ENCODE results near the gene STK25. TPM values are rescaled to one million over a fixed set of nuclear protein-coding genes. Genes with fewer than 3 reads are reported as not detected.
"Not testable (repeated sequence)": the region's sequence is repeated elsewhere in the genome, so short reads cannot be mapped to it uniquely, and the experiment has no call there.

Gene STK25
- polyA plus RNA-seq, 3 donors from 2014 or later: 104 to 146 (median 105) TPM

DNA sequence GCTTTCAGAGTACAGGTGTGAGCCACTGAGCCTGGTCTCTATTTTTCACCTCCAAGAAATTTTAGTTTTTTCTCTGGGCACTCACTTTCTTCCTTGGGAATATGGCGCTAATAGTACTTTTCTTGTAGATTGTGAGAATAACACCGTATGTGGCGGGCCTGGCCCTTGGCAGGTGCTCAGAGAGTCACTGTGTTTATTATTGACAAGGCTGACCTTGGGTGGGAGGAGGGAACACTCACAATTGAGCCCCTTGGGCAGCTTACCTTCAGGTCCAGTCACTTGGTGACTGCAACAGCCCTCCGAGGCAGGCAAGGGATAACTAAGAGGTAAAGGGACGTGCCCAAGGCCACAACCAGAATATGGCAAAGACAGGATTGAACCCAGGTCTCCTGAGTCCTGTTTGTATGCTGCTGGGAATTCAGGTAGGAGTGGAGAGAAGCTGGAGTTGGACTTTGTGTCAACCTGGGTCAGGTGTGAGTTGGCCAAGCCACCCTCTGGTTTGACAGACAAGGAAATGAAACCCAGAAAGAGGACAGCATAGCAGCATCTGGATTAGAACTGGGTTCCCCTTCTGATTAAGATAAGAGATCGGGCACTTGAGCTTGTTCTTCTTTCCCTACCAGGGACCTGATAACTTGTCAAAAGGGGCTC lies 2.8 kb upstream of the STK25 start:
- peaks cover 0 to 3% (median 1%) of the 10 kb centered on the region in 3 donors for H3K27me3 Mint-ChIP-seq (ENCODE audit: low read depth in 3 of 3)
- DNase-seq: no peak
- peak overlapping the region in 2 of 5 donors; percentile 40 to 44 for H3K4me3 Mint-ChIP-seq
- H3K27ac Mint-ChIP-seq: peak overlapping the region in 2 of 6 donors; percentile 21 to 80
- H3K4me1 Mint-ChIP-seq: peaks cover 25 to 31% of the 10 kb centered on the region in 2 donors
- H3K36me3 Mint-ChIP-seq: no peaks in the 10 kb centered on the region
- peaks cover 0 to 3% (median 0%) of the 10 kb centered on the region in 6 donors for H3K9me3 Mint-ChIP-seq

DNA sequence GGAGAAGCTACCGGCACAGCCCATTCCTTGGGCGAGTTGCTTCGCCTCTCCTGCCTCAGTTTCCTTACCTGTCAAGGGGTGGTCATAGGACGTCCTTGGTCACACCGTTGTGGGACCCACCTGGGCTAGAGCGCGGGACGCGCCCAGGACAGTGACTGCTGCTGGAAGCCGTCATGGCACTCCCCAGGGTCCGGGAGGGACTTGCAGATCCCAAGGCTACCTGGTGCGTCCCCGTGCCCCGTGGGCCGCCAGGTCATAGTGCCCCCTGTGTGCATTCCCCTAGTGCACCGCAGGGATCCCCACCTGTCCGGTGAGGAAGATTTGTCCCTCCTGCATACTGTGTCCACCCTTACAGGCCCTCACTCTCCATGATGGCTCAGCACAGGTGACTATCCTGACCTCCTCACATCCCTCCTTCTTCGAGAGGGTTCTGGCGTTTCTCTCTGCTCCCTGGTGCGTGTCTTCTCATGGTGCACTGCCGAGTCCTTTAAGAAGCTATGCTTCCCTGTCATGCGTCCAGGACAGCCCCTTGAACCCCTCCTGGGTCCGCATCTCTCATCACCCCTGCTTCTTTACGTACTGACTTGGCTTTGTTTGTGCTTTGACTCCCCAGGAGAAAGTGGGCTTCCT lies 886 bp upstream of the STK25 start:
- Mint-ChIP-seq H3K4me1 (peaks cover 14 to 18% of the 10 kb centered on the region in 2 donors), H3K36me3 (no peaks in the 10 kb centered on the region), H3K9me3 (peaks cover 0 to 3% (median 0%) of the 10 kb centered on the region in 6 donors), H3K4me3 (peak overlapping the region; percentile 83 to 85 (median 84)), H3K27me3 (ENCODE audit: low read depth in 3 of 3) (peaks cover 0 to 1% (median 0%) of the 10 kb centered on the region in 3 donors), H3K27ac (peak overlapping the region; percentile 64 to 94 (median 81))
- DNase-seq: no peak

DNA sequence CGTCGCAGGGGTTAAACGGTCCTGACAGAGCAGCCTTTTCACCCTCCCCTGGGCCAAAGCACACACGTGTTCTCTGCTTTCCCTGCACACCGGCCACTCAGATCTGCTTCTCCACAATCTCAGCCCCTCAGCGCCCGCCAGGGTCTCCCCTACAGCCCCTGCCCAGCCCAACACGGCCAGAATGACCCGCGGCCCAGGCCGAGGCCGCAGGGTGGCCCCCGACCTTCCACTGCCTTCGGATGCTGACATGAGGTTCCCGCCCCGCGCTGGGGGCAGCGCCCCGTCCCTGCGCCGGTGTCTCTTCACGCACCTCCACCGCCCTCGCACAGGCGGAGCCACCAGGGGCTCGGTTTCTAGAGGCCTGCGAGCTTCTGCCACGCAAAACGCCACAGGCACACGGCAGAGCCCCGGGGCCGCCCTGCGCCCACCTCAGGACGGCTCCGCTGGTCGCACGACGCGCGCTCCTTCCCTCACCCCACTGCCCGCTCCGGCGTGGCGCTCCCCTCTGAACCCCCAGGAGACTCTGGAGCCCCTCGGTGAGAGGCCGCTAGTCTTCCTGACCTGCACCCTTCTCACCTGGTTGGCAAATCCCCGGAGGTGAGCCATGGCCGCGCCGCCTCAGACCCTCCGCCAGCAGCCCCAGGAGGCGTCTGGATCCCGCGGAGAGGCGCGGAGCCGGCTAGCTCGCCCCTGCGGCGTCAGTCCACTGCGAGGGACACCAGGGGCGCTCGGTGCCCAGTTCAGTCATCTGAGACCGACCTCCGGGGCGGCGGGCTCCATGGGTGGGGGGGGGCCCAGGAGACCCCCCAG lies 749 bp downstream of the STK25 start:
- Mint-ChIP-seq H3K4me1 (peaks cover 14 to 18% of the 10 kb centered on the region in 2 donors), H3K36me3 (no peaks in the 10 kb centered on the region), H3K4me3 (peak overlapping the region; percentile 69 to 82 (median 76)), H3K27ac (peak overlapping the region in 1 of 6 donors; percentile 30), H3K27me3 (ENCODE audit: low read depth in 3 of 3) (peaks cover 0 to 1% (median 0%) of the 10 kb centered on the region in 3 donors), H3K9me3 (peaks cover 0 to 3% (median 0%) of the 10 kb centered on the region in 6 donors)
- peak; percentile 24 to 35 (median 29) for DNase-seq

DNA sequence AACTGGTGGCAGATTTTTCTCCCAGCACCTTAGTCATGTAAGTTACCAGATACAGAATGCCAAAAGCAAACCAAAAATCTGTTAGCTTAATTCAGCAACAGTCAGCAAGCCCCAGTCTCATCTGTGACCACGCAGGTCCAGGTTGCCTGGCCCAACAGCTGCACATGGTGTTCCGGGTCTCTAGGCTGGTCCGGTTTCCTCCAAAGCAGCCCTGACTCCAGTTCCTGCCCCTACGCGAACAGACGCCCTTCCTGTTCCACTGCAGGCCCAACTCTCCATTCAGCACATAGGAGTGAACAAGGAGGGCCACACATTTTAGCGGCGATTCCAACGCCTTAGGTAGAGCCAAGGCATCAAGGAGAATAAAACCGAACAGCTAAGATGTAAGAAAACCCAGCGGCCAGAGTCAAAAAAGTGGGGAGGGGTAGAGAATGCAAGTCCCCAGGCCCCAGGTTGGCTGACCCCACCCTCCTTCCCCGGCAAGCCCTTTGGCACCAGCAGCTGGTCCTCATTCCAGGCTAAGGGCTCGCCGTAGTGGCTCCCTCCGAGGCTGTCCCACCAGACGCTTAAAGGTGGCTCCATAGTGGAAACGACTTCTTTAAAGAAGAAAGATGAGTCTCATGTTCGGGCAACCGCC lies 1.5 kb downstream of the STK25 start:
- peak overlapping the region; percentile 69 to 82 (median 76) for H3K4me3 Mint-ChIP-seq
- peaks cover 0 to under 1% (median 0%) of the 10 kb centered on the region in 6 donors for H3K9me3 Mint-ChIP-seq
- H3K36me3 Mint-ChIP-seq: no peaks in the 10 kb centered on the region
- H3K4me1 Mint-ChIP-seq: peaks cover 14 to 19% of the 10 kb centered on the region in 2 donors
- no peak overlapping the region for H3K27ac Mint-ChIP-seq
- no peak for DNase-seq
- H3K27me3 Mint-ChIP-seq (ENCODE audit: low read depth in 3 of 3): peaks cover 0 to 1% (median 0%) of the 10 kb centered on the region in 3 donors

DNA sequence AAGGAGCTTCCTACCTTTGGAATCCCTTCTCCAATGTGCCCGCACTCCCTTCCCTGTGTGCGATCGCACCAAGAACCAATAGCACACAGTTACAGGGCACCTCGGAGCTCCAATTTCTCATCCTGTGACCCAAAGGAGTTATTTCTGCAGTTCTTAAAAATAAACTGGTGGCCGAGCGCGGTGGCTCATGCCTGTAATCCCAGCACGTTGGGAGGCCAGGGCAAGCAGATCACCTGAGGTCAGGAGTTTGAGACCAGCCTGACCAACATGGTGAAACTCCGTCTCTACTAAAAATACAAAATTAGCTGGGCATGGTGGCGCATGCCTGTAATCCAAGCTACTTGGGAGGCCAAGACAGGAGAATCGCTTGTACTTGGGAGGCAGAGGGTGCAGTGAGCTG lies 2.1 kb downstream of the STK25 start:
- H3K36me3 Mint-ChIP-seq; H3K27me3 Mint-ChIP-seq (ENCODE audit: low read depth in 3 of 3); DNase-seq; H3K9me3 Mint-ChIP-seq; H3K27ac Mint-ChIP-seq: not testable (repeated sequence)
- Mint-ChIP-seq H3K4me3 (peak overlapping the region in 2 of 5 donors; percentile 12 to 82), H3K4me1 (peaks cover 14 to 19% of the 10 kb centered on the region in 2 donors)

DNA sequence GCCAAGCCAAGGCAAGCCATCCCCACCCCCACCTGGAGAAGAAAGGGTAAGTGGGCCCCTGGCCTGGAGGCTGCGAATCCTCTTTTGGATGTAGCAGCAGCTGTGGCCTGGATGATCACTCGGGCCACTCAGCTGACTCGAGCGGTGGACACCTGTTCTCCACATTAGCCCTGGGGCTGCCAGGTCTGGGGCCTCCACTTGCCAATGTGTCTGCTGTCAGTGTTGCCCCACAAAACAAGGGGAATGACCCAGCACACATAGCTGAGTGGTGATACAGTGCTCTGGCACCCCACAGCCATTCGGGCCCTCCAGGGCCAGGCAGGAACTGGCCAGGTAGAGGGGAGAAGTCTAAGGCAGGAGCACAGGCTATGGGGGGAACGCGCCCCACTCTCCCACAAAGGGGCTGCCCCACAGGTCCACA lies 2.6 kb downstream of the STK25 start:
- H3K4me3 Mint-ChIP-seq: peak overlapping the region in 1 of 5 donors; percentile 27
- no peaks in the 10 kb centered on the region for H3K36me3 Mint-ChIP-seq
- H3K27ac Mint-ChIP-seq: no peak overlapping the region
- H3K27me3 Mint-ChIP-seq (ENCODE audit: low read depth in 3 of 3): peaks cover 0 to 1% (median 0%) of the 10 kb centered on the region in 3 donors
- no peak for DNase-seq
- no peaks in the 10 kb centered on the region for H3K9me3 Mint-ChIP-seq
- peaks cover 14 to 19% of the 10 kb centered on the region in 2 donors for H3K4me1 Mint-ChIP-seq

DNA sequence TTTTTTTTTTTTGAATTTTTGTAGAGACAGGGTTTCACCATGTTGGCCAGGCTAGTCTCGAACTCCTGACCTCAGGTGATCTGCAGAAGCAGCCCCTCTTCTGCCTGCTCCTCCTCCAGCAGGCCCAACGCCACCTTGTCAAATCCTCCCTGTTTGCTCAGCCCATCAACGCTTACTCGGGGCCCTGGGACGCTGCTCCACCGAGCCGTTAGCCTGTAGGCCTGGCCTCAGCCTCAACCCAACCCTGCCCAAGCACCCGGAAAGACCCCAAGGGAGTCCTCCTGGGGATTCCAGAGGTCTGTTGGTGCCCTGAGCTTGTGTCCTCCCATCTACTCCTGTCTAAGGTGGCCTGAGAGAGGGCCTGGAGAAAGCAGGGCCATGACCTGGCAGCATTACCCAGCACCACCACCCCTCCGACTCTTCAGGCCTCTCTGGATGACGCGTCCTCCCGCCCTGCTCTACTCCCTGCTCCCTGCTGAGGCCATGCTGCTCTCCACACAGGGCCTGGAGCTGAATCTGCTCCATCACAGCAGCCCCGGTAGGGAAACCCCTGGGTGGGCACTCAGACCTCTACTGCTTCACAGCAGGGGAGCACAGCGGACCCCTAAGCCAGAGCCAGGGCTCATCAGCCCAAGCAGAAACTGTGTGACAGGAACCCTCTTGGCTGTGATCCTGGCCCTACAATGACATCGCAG lies 3.2 kb downstream of the STK25 start:
- peaks cover 0 to 1% (median 0%) of the 10 kb centered on the region in 3 donors for H3K27me3 Mint-ChIP-seq (ENCODE audit: low read depth in 3 of 3)
- DNase-seq: no peak

DNA sequence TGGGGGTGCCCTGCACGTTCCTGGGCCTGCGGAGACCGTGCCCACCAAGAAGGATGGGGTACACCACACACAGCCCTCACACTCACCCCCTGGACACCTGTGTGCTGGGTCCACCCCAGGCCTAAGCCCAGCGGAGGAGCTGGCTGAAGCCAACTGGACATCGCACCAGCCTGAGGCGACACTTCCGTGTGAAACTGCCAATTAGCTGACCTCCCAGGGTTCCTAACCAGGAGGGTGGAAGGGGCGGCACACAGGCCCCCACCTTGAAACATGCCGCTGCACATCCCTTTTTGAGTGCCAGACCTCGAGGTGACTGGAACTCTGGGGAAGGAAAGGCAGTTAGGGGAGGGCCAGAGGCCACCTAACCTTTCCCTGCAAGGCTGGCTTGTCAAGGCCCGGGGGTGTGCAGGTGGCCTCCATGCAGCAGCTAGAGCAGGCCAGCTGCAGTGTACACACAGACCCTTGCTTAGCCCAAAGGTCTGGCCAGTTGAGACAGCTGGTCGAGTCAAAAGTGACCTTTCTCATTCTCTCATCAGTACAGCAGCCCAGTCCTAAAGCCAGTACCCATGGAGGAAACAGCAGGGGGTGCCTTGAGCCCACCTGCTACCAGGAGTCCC lies 4.5 kb downstream of the STK25 start:
- Mint-ChIP-seq H3K27ac (no peak overlapping the region), H3K4me3 (no peak overlapping the region)
- no peak for DNase-seq

More for the DNA sequence above, 3.2 kb downstream of the STK25 start:
- Mint-ChIP-seq H3K4me1 (peaks cover 14 to 18% of the 10 kb centered on the region in 2 donors), H3K4me3 (no peak overlapping the region), H3K27ac (no peak overlapping the region), H3K9me3 (no peaks in the 10 kb centered on the region), H3K36me3 (no peaks in the 10 kb centered on the region)

DNA sequence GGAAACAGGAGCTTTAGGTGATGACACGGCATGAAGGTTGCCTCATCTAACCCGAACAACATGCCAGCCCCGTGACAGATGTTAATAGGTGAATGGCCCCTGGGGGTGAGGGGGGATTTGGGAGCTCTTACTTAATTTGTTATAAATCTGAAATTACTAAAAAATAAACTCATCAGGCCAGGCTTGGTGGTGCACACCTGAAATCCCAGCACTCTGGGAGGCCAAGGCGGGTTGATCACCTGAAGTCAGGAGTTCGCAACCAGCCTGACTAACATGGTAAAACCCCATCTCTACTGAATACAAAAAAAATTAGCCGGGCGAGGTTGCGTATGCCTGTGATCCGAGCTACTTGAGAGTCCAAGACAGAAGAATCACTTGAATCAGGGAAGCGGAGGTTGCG lies 6.1 kb downstream of the STK25 start:
- no peaks in the 10 kb centered on the region for H3K36me3 Mint-ChIP-seq
- no peak overlapping the region for H3K4me3 Mint-ChIP-seq
- H3K27ac Mint-ChIP-seq: no peak overlapping the region

More for the DNA sequence above, 4.5 kb downstream of the STK25 start:
- H3K36me3 Mint-ChIP-seq: no peaks in the 10 kb centered on the region
- peaks cover 0 to 1% (median 0%) of the 10 kb centered on the region in 3 donors for H3K27me3 Mint-ChIP-seq (ENCODE audit: low read depth in 3 of 3)
- peaks cover 6 to 8% of the 10 kb centered on the region in 2 donors for H3K4me1 Mint-ChIP-seq
- no peaks in the 10 kb centered on the region for H3K9me3 Mint-ChIP-seq

DNA sequence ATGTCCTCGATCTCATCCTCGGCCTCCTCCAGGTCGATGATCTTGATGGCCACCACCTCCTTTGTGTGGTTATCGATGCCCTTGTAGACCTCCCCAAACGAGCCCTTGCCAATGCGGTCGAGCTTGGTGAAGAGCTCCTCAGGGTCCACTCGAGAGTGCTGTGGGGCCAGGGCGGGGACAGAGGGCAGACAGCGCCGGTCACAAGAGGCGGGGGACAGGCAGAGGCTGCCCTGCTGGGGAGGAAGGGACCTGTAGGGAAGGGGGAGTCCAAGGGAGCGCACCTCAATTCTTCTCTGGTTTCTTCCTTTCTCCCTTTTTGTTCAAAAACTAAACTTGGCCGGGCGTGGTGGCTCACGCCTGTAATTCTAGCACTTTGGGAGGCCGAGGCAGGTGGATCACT lies 6.8 kb downstream of the STK25 start:
- H3K9me3 Mint-ChIP-seq: no peaks in the 10 kb centered on the region
- H3K36me3 Mint-ChIP-seq: no peaks in the 10 kb centered on the region
- H3K4me3 Mint-ChIP-seq: no peak overlapping the region
- H3K27me3 Mint-ChIP-seq (ENCODE audit: low read depth in 3 of 3): no peaks in the 10 kb centered on the region
- H3K27ac Mint-ChIP-seq: no peak overlapping the region
- peaks cover 0 to 3% of the 10 kb centered on the region in 2 donors for H3K4me1 Mint-ChIP-seq
- DNase-seq: no peak

More for the DNA sequence above, 6.1 kb downstream of the STK25 start:
- no peak for DNase-seq
- H3K9me3 Mint-ChIP-seq: no peaks in the 10 kb centered on the region
- H3K4me1 Mint-ChIP-seq: peaks cover 6 to 8% of the 10 kb centered on the region in 2 donors
- H3K27me3 Mint-ChIP-seq (ENCODE audit: low read depth in 3 of 3): peaks cover 0 to under 1% (median 0%) of the 10 kb centered on the region in 3 donors

DNA sequence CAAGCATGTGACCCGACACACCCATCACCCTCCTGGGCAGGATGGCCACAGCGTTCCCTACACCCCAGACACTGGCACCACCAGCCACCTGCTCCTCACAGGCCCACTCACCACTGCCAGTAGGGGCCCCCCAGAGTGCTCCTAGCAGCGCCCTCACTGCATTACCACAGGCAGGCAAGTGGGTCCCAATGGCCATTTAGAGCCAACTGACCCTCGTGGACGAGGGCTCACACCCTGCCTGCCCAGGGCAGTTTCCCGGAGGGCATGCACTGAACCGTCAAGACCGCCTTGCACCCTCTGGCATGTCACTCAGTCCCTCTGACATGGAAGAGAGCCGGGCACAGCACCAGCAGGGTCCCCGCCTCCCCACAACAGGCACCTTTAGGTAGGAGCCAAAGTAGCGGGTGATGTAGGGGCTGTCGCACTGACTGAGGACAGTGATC lies 7.3 kb downstream of the STK25 start:
- DNase-seq: no peak
- H3K27ac Mint-ChIP-seq: no peak overlapping the region
- peaks cover 0 to 3% of the 10 kb centered on the region in 2 donors for H3K4me1 Mint-ChIP-seq
- H3K27me3 Mint-ChIP-seq (ENCODE audit: low read depth in 3 of 3): no peaks in the 10 kb centered on the region
- no peaks in the 10 kb centered on the region for H3K9me3 Mint-ChIP-seq
- no peaks in the 10 kb centered on the region for H3K36me3 Mint-ChIP-seq
- H3K4me3 Mint-ChIP-seq: no peak overlapping the region

DNA sequence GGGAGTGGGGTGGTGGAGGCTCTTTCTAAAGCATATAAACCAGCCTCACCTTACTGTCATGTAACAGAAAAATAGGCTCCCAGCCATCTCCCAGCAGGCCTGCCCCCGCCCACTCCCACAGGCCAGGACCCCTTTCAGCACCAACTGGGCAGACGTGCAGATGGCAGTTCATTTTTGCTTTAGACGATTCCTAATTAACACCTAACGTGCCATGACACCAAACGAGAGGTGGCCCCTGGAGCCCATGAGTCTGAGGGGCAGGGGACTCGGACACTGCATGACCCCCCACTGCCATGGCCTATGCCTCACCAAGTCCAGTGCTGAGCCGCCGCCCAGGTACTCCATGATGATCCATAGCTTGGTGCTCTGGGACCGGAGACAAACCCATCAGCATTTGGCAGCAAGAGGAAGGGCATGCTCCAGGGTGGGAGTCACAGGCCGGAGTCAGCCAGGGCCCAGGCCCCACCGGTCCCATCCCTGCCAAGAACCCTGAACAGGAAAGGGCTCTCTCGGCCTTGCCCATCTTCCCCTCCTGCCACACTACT lies 7.9 kb downstream of the STK25 start:
- no peaks in the 10 kb centered on the region for H3K9me3 Mint-ChIP-seq

More for the DNA sequence above, 7.9 kb downstream of the STK25 start:
- peak overlapping the region in 1 of 6 donors; percentile 22 for H3K27ac Mint-ChIP-seq
- DNase-seq: no peak
- no peak overlapping the region for H3K4me3 Mint-ChIP-seq
- H3K36me3 Mint-ChIP-seq: no peaks in the 10 kb centered on the region
- H3K4me1 Mint-ChIP-seq: peaks cover 0 to 3% of the 10 kb centered on the region in 2 donors
- H3K27me3 Mint-ChIP-seq (ENCODE audit: low read depth in 3 of 3): no peaks in the 10 kb centered on the region
